Measurements from ENCODE around the gene KIRREL3. TPM values are rescaled to one million over a fixed set of nuclear protein-coding genes. Genes with fewer than 3 reads are reported as not detected.

The KIRREL3 gene
- total RNA-seq, 2 experiments from 2014 or later: not detected

DNA sequence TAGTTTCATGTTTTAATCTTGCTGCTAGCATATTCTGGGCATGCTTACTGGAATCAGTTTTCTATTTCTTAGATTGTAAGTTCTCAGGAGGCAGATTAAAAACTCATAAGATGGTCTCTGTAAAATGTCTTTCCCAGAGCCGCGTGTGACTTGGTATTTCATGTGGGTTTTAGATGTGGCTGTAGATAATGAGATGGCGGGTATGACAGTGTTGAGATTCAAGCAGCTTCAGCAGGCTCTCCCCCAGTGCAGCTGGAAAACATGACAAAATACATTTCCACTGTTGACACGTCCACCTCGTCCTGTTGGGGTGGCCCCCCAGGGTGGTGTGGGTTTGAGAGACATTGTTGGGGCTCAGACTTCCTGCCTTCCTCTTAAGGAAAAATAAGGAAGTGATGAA is 106.8 kb downstream of the KIRREL3 start:
- ATAC-seq: no peak
- no peak for DNase-seq

DNA sequence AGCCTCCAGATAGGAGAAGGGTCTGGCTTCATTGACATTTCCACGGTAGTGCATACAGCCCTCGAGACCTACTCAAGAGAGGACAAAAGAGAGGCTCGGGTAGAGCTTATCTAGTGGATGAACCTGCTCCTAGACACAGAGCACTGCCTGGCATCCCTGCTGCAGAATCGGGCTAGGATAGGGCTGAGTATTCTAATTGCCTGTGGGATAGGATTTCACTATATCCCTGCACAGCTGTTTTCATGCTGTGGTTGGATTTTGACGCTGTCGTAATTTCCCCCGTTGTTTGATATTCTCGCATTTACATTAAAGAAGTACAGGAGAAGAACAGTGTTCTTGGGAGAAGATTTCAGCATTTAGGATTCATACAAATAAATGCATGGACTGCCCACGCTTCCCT is 107.8 kb downstream of the KIRREL3 start:
- H3K4me1 Mint-ChIP-seq (ENCODE audit: low read depth): no peaks in the 10 kb centered on the region
- no peaks in the 10 kb centered on the region for H3K27me3 Mint-ChIP-seq (ENCODE audit: low read depth)
- no peaks in the 10 kb centered on the region for H3K36me3 Mint-ChIP-seq (ENCODE audit: low read depth)
- ChIA-PET POLR2A (no interaction called here), CTCF (interaction anchor here (1.4 kb wide), 1 partner anchor 176 kb away, joined by 4 read pairs; no protein-coding TSS in a partner anchor)
- no peak for DNase-seq
- H3K4me3 Mint-ChIP-seq: no peak overlapping the region
- ATAC-seq: no peak
- H3K27ac Mint-ChIP-seq: no peak overlapping the region
- H3K9me3 Mint-ChIP-seq (ENCODE audit: insufficient read depth): no peaks in the 10 kb centered on the region

More for the DNA sequence above, 106.8 kb downstream of the KIRREL3 start:
- no peaks in the 10 kb centered on the region for H3K36me3 Mint-ChIP-seq (ENCODE audit: low read depth)
- CTCF ChIA-PET: no interaction called here
- POLR2A ChIA-PET: no interaction called here
- no peaks in the 10 kb centered on the region for H3K9me3 Mint-ChIP-seq (ENCODE audit: insufficient read depth)
- no peak overlapping the region for H3K4me3 Mint-ChIP-seq
- no peaks in the 10 kb centered on the region for H3K4me1 Mint-ChIP-seq (ENCODE audit: low read depth)
- H3K27me3 Mint-ChIP-seq (ENCODE audit: low read depth): no peaks in the 10 kb centered on the region
- no peak overlapping the region for H3K27ac Mint-ChIP-seq

DNA sequence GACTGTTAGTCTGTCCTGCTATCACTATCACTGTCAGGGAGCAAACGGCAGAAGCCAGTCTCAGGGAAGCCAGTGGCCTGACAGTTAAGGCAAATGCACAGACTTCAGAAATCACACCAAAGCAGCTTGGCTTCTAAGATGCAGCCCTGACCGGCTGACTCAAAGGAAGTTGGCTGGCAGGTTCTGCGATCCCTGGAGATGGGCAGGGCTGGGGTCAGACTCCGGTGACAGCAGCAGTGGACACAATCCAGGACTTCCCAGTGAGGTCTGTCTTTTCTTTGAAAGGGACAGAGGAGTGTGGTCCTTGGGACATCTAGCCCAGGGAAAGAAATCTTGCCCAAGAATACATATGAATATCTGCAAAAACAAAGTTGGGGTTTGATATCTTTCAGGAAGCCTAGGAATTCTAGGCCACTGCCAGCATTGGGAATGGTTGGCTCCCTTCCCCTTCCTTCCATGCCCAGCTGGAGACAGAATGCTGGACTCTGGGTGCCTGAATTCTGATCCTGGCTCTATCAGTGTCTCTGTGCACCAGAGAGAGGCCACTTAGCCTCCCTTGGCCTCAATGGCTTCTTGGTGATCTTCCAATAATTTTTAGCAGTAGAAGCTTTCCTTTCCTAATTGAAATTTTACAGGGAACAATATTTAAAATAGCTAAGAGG is 108.9 kb downstream of the KIRREL3 start:
- DNase-seq (no peak), ATAC-seq (no peak)
- no peaks in the 10 kb centered on the region for H3K4me1 Mint-ChIP-seq (ENCODE audit: low read depth)
- CTCF ChIA-PET: interaction anchor here (1.4 kb wide), 1 partner anchor 175 kb away, joined by 4 read pairs; no protein-coding TSS in a partner anchor
- H3K27ac Mint-ChIP-seq: no peak overlapping the region
- H3K9me3 Mint-ChIP-seq (ENCODE audit: insufficient read depth): no peaks in the 10 kb centered on the region
- POLR2A ChIA-PET: no interaction called here
- H3K27me3 Mint-ChIP-seq (ENCODE audit: low read depth): no peaks in the 10 kb centered on the region
- no peak overlapping the region for H3K4me3 Mint-ChIP-seq
- H3K36me3 Mint-ChIP-seq (ENCODE audit: low read depth): no peaks in the 10 kb centered on the region

DNA sequence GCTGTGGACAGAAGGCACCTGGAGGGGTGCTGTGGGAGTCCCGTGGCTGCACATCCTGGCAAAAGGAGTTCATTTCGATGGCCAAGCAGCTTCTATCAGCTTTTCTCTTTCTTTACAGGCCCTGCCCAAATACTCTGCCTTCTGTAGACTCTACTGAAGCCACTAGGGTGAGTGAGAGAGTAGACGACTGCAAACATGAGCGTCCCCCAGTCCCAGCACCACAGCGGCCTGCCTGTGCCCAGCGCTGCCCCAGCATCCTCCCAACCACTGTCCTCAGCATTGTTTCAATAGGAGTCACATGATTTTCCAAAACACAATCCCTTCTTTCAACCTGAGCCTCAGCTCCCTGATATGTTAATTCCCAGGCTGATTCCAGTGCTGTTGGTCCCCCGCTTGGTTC is 110.0 kb downstream of the KIRREL3 start:
- POLR2A ChIA-PET: no interaction called here
- no peak for ATAC-seq
- no peak for DNase-seq
- Mint-ChIP-seq H3K4me1 (ENCODE audit: low read depth) (no peaks in the 10 kb centered on the region), H3K9me3 (ENCODE audit: insufficient read depth) (no peaks in the 10 kb centered on the region), H3K27me3 (ENCODE audit: low read depth) (no peaks in the 10 kb centered on the region), H3K36me3 (ENCODE audit: low read depth) (no peaks in the 10 kb centered on the region), H3K4me3 (no peak overlapping the region), H3K27ac (no peak overlapping the region)
- CTCF ChIA-PET: no interaction called here

DNA sequence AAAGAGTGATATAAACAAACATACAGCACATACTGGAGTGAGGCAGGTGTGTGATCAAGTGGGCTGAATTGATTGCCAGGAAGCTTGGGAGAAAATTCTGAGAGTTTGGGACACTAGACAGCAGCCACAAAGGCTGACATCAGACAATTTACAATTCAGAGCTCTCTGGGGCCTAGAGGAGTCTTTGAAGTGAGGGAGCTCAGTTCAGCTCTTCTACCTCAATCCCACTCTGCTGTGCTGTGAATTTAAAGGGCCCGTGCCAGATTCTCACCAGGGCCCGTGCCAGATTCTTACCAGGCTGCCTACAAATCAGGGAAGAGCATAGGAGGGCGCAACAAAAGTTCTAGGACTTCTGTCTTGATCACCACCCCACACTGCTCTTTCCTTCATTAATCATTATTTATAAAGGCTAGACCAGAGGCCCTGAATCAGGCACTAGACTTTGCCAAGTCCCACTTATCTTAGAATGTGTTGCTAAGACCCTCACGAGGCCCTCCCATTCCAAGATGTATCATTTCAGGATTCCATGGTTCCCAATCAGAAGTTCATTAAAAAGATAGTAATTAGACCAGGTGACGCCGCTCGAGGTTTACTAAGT is 112.4 kb downstream of the KIRREL3 start:
- Mint-ChIP-seq H3K27me3 (ENCODE audit: low read depth) (no peaks in the 10 kb centered on the region), H3K4me3 (no peak overlapping the region), H3K9me3 (ENCODE audit: insufficient read depth) (no peaks in the 10 kb centered on the region), H3K36me3 (ENCODE audit: low read depth) (no peaks in the 10 kb centered on the region), H3K4me1 (ENCODE audit: low read depth) (no peaks in the 10 kb centered on the region), H3K27ac (no peak overlapping the region)
- CTCF ChIA-PET: no interaction called here
- DNase-seq: no peak
- ATAC-seq: no peak
- POLR2A ChIA-PET: no interaction called here

DNA sequence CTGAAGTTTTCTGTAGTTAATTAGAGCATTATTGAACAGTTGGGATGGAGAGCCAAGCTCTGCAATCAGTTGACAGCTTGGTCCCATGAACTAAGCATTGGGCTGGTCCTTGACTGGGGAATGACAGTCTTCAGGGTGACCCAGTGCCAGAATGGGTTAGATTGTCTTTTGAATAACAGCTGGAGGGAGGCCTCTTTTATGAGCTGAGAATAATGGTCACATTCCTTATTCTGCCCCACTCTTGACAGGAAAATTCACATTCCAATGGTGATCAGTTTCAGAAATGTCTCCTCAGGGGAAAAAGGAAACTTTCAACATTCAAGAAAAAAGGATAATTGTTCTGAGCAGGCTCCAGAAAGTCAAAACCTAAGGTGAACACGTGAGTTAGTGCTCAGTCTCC is 113.9 kb downstream of the KIRREL3 start:
- no peaks in the 10 kb centered on the region for H3K36me3 Mint-ChIP-seq (ENCODE audit: low read depth)
- no peak for ATAC-seq
- H3K27me3 Mint-ChIP-seq (ENCODE audit: low read depth): no peaks in the 10 kb centered on the region
- H3K9me3 Mint-ChIP-seq (ENCODE audit: insufficient read depth): no peaks in the 10 kb centered on the region
- H3K4me3 Mint-ChIP-seq: no peak overlapping the region
- no peak for DNase-seq
- ChIA-PET POLR2A (no interaction called here), CTCF (no interaction called here)
- no peaks in the 10 kb centered on the region for H3K4me1 Mint-ChIP-seq (ENCODE audit: low read depth)
- H3K27ac Mint-ChIP-seq: no peak overlapping the region

DNA sequence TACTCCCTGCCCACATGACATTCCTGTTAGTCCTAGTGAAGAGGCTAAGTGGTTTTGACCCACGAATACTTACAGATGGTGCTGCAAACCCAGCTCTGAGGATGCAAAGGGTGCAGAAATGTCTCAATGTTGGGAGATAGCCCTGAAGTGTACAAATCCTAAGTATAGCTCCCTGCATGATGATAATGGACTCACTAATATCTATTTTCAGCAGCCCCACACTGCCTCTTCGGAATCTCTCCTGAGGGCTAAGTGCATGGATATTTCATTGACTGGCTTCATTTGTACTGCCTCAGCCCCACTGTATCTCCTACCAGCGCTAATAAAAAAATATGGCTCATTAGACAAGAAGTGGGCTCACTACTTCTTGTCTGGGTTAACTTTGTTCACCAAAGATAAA is 114.5 kb downstream of the KIRREL3 start:
- DNase-seq (no peak), ATAC-seq (no peak)
- Mint-ChIP-seq H3K27me3 (ENCODE audit: low read depth) (no peaks in the 10 kb centered on the region), H3K4me3 (no peak overlapping the region), H3K27ac (no peak overlapping the region), H3K36me3 (ENCODE audit: low read depth) (no peaks in the 10 kb centered on the region), H3K4me1 (ENCODE audit: low read depth) (no peaks in the 10 kb centered on the region), H3K9me3 (ENCODE audit: insufficient read depth) (no peaks in the 10 kb centered on the region)
- ChIA-PET CTCF (no interaction called here), POLR2A (interaction anchor here (0.7 kb wide), 1 partner anchor 331 kb away, joined by 3 read pairs; no protein-coding TSS in a partner anchor)

DNA sequence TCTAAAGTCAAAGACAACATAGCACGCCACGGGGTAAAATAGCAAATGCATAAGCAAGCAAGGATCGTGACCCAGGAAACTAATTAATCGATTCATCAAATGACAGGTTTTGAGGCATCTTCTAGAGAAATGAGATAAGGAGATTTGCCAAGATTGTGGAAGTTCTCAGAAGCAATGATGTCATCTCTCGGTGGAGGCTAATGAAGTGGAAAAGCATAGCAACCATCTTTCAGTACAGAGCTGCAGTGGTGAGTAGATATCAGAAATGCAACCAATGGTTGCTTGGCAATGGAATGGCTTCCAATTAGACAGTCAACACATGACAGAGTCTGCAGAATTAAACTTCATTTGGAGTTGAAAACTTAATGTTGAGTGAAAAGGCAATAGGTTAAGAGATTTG is 116.0 kb downstream of the KIRREL3 start:
- no peak overlapping the region for H3K4me3 Mint-ChIP-seq
- no peaks in the 10 kb centered on the region for H3K4me1 Mint-ChIP-seq (ENCODE audit: low read depth)
- no peak overlapping the region for H3K27ac Mint-ChIP-seq
- no peaks in the 10 kb centered on the region for H3K36me3 Mint-ChIP-seq (ENCODE audit: low read depth)
- no peaks in the 10 kb centered on the region for H3K27me3 Mint-ChIP-seq (ENCODE audit: low read depth)
- ATAC-seq (no peak), DNase-seq (no peak)
- ChIA-PET POLR2A (no interaction called here), CTCF (no interaction called here)
- no peaks in the 10 kb centered on the region for H3K9me3 Mint-ChIP-seq (ENCODE audit: insufficient read depth)

DNA sequence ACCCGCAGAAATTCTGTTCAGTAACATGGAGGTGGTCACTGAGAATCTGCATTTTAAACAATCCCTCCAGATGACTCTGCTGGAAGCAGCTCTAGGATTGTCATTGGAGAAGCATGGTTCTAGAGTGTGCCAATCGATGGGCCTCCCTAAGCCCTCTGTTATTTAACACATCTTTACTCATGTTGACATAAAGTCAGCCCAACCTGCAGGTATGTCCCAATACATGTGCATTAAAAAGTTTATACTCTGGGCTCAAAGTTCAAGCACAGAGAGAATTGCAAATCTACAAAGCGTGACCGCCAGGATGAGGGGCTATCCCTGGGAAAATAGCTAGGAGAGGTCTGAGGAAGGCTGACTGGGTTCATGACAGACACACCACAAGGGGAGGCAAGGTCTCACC is 116.4 kb downstream of the KIRREL3 start:
- Mint-ChIP-seq H3K27me3 (ENCODE audit: low read depth) (no peaks in the 10 kb centered on the region), H3K36me3 (ENCODE audit: low read depth) (no peaks in the 10 kb centered on the region), H3K4me1 (ENCODE audit: low read depth) (no peaks in the 10 kb centered on the region), H3K4me3 (no peak overlapping the region), H3K9me3 (ENCODE audit: insufficient read depth) (no peaks in the 10 kb centered on the region), H3K27ac (no peak overlapping the region)
- CTCF ChIA-PET: no interaction called here
- ATAC-seq (no peak), DNase-seq (no peak)
- POLR2A ChIA-PET: no interaction called here

DNA sequence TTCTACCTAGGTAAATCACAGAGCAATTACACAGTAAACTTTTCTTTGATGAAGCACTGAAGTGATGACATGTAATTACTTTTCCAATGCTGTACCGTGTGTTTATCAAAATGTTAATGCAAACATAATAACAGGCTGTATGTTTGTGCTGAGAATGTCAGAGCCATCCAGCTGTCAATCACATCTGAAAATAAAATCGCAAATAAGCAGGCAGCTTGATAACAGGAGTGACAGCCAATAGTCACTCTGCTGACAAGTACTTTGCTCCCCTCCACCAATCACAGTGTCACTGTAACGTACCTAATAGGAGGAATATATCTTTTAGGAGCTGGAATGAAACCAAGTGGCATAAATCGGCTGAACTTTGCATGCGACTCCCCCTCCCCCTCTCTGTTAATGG is 119.7 kb downstream of the KIRREL3 start:
- Mint-ChIP-seq H3K9me3 (ENCODE audit: insufficient read depth) (no peaks in the 10 kb centered on the region), H3K4me3 (no peak overlapping the region), H3K4me1 (ENCODE audit: low read depth) (no peaks in the 10 kb centered on the region), H3K27me3 (ENCODE audit: low read depth) (no peaks in the 10 kb centered on the region), H3K36me3 (ENCODE audit: low read depth) (no peaks in the 10 kb centered on the region), H3K27ac (no peak overlapping the region)
- ChIA-PET POLR2A (no interaction called here), CTCF (no interaction called here)
- ATAC-seq (no peak), DNase-seq (no peak)

DNA sequence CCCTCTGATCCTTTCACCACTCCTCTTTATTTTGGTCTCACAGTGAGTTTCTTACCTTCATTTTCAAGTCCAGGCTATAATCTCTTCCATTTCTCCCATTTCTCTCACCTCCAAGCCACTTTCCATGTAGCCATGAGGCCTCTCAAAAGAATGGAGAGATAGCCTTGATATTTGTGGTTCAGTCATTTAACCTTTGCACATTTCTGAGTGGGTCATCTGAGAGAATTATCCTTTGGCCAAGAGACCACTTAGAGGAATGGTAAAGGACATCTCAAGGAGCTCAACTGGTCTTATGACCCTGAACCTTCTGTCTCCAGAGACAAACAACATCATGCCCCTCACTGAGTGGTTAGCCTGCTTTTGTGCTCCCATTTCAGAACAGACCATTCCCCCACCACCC is 121.1 kb downstream of the KIRREL3 start:
- CTCF ChIA-PET: no interaction called here
- H3K4me1 Mint-ChIP-seq (ENCODE audit: low read depth): no peaks in the 10 kb centered on the region
- no peaks in the 10 kb centered on the region for H3K36me3 Mint-ChIP-seq (ENCODE audit: low read depth)
- DNase-seq (no peak), ATAC-seq (no peak)
- no peak overlapping the region for H3K4me3 Mint-ChIP-seq
- no peaks in the 10 kb centered on the region for H3K27me3 Mint-ChIP-seq (ENCODE audit: low read depth)
- no peak overlapping the region for H3K27ac Mint-ChIP-seq
- POLR2A ChIA-PET: no interaction called here
- no peaks in the 10 kb centered on the region for H3K9me3 Mint-ChIP-seq (ENCODE audit: insufficient read depth)

DNA sequence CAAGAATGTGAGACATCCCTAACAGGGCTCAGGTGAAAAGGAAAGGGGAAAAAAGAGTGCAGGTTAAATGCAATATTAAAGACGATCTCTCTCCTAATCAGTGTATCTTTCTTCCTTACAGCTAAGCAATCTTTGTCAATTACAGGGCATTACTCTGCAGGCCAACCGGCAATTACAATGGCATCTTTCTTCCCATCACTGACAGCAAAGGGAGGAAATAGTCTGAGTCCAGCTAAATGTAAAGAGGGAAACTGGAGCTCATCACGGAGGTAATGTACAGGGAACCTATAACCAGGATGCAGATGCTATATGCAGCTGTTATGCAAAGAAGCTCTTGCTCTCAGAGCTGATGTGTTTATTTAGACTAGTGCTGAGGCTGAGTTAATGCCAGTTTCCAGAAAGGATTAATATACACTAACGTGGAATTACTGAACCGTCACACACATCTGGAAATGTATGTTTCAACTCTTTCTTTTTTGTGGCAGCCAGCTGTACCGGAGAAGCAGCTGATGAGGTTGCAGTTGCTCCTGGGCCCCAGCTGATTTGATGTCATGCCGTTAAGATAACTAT is 121.6 kb downstream of the KIRREL3 start:
- ChIA-PET POLR2A (no interaction called here), CTCF (no interaction called here)
- DNase-seq (no peak), ATAC-seq (no peak)
- Mint-ChIP-seq H3K4me1 (ENCODE audit: low read depth) (no peaks in the 10 kb centered on the region), H3K9me3 (ENCODE audit: insufficient read depth) (no peaks in the 10 kb centered on the region), H3K27ac (no peak overlapping the region), H3K4me3 (no peak overlapping the region), H3K36me3 (ENCODE audit: low read depth) (no peaks in the 10 kb centered on the region), H3K27me3 (ENCODE audit: low read depth) (no peaks in the 10 kb centered on the region)

DNA sequence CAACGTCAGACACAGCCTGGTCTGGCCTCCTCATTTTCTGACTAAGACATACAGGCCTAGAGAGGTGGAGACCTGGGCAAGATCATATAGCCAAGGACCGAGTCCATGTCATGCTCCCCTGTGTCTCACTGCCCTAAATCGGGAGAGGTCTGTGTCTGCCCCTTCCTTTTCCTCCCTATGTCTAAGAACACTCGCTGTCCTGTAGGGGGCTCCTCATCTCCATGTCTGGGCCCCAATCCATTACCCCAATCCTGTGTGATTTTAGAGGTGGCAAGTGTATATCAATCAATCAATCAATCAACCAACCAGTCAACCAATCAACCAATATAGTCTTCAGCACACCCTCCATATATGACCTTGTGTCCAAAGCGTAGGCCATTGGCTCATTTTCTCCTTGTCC is 125.7 kb downstream of the KIRREL3 start:
- CTCF ChIA-PET: no interaction called here
- Mint-ChIP-seq H3K27ac (no peak overlapping the region), H3K36me3 (ENCODE audit: low read depth) (no peaks in the 10 kb centered on the region), H3K4me1 (ENCODE audit: low read depth) (no peaks in the 10 kb centered on the region), H3K9me3 (ENCODE audit: insufficient read depth) (no peaks in the 10 kb centered on the region), H3K4me3 (no peak overlapping the region), H3K27me3 (ENCODE audit: low read depth) (no peaks in the 10 kb centered on the region)
- POLR2A ChIA-PET: no interaction called here
- no peak for ATAC-seq
- DNase-seq: no peak

All from activated CD8-positive, alpha-beta T cell treated with anti-CD3 and anti-CD28 coated beads, Interleukin-2, amount 10 ng/mL, durations not matched to agents 7 days and 5 days (primary cell).